K562 (cell line): ENCODE data around the gene ARID3A. TPM values are rescaled to one million over a fixed set of nuclear protein-coding genes. Genes with fewer than 3 reads are reported as not detected.
A peak's percentile ranks its signal among the peaks of the same experiment; 100 is the strongest.

Experiments used
- ATAC-seq: fragments of 200-7000 bp; cut with Tn5 transposase; 3 replicates; pipeline ENCODE4 v1.9.1; 2020; ENCODE audit warnings: moderate library complexity
- BruUV-seq: library from RNA; stranded (reverse); fragments of 400-500 nt; replicated peaks from 2 replicates; lab custom pipeline; 2021; lab: Mats Ljungman, UMichigan
- CTCF ChIA-PET: fragments of 300-600 bp; formaldehyde crosslinking; extraction: SDS; loops from one replicate; lab custom pipeline; 2021; ENCODE audit warnings: low intra/inter-chr PET ratio; lab: Yijun Ruan, JAX
- POLR2A ChIA-PET: fragments of 300-600, 350-650 bp; sonication (Branson Sonifier 250); formaldehyde crosslinking; extraction: SDS; loops from one replicate; lab custom pipeline; 2021; ENCODE audit warnings: antibody characterized with exemption, inconsistent platforms; lab: Yijun Ruan, JAX
- DNase-seq, 4 experiments: peaks; one replicate each; pipeline versions ENCODE4 v3.0.0 to v3.0.0-alpha.2; 2011 to 2018; ENCODE audit warnings: low spot score in 3 of 4, mixed read lengths in 3 of 4; ENCODE audit errors: extremely low read depth in 1 of 4
- FAIRE-seq: peaks from 2 replicates; lab custom pipeline; 2011; peaks lifted over from hg19 to GRCh38; lab: Jason Lieb, UNC
- H2AFZ ChIP-seq: 2 replicates; pipeline ENCODE4 v1.6.0; 2011; ENCODE audit warnings: low read depth, low read length, control low read depth, inconsistent platforms
- H3K27ac ChIP-seq: fragments of 200-600 bp; 3 replicates; pipeline ENCODE4 v1.8.0; 2011; ENCODE audit warnings: low read depth, mild to moderate bottlenecking, control low read depth, inconsistent platforms, low read length, moderate library complexity, mixed read lengths; ENCODE audit errors: extremely low read depth
- H3K27me3 ChIP-seq, 2 experiments: fragments of 300-600 bp in 1 of 2; 2 replicates in 1 of 2; 3 replicates in 1 of 2; pipeline versions ENCODE4 v1.6.0 to v1.8.0; 2011; ENCODE audit warnings: inconsistent platforms in 2 of 2, low read length in 2 of 2, mild to moderate bottlenecking in 1 of 2, mixed read lengths in 1 of 2, moderate library complexity in 1 of 2; ENCODE audit not compliant: control insufficient read depth in 2 of 2, insufficient read depth in 2 of 2
- H3K36me3 ChIP-seq: fragments of 300-600 bp; 3 replicates; pipeline ENCODE4 v1.8.0; 2011; ENCODE audit warnings: mild to moderate bottlenecking, low read length, inconsistent platforms; ENCODE audit not compliant: control insufficient read depth, insufficient read depth
- H3K4me1 ChIP-seq, 2 experiments: fragments of 200-600 bp in 1 of 2; replicated peaks in 1 of 2; 2 replicates in 1 of 2; 3 replicates in 1 of 2; pipeline versions ENCODE4 v1.5.1 to v1.8.0; 2011; ENCODE audit warnings: inconsistent platforms in 2 of 2, low read length in 2 of 2, mild to moderate bottlenecking in 1 of 2, mixed read lengths in 1 of 2, moderate library complexity in 1 of 2; ENCODE audit not compliant: control insufficient read depth in 2 of 2, insufficient read depth in 2 of 2
- H3K4me2 ChIP-seq: 2 replicates; pipeline ENCODE4 v1.6.1; 2011; ENCODE audit warnings: low read length, control low read depth, inconsistent platforms, mixed read lengths; ENCODE audit not compliant: insufficient read depth
- H3K4me3 ChIP-seq: fragments of 200-600 bp; sonication (generic), shearing (Covaris generic); 2 replicates; pipeline ENCODE4 v1.5.1; 2016; ENCODE audit warnings: control low read depth, inconsistent platforms
- H3K79me2 ChIP-seq: fragments of 200-600 bp; 3 replicates; pipeline ENCODE4 v1.8.0; 2011; ENCODE audit warnings: low read length, inconsistent platforms; ENCODE audit not compliant: control insufficient read depth, insufficient read depth
- H3K9ac ChIP-seq, 2 experiments: 2 replicates each; pipeline versions ENCODE4 v1.6.0 to v1.6.1; 2011; ENCODE audit warnings: low read depth in 2 of 2, low read length in 2 of 2, control low read depth in 1 of 2, inconsistent platforms in 1 of 2, mild to moderate bottlenecking in 1 of 2, mixed read lengths in 1 of 2; ENCODE audit not compliant: insufficient read depth in 1 of 2
- H3K9me1 ChIP-seq: one replicate; pipeline ENCODE4 v1.6.0; 2011; ENCODE audit warnings: inconsistent platforms, mild to moderate bottlenecking, low read length, moderate library complexity; ENCODE audit not compliant: control insufficient read depth, insufficient read depth
- H3K9me3 ChIP-seq: replicated peaks from 2 replicates; pipeline ENCODE4 v1.5.1; 2011; ENCODE audit warnings: low read depth, low read length, inconsistent platforms; ENCODE audit not compliant: control insufficient read depth, insufficient read depth
- H4K20me1 ChIP-seq: replicated peaks from 2 replicates; pipeline ENCODE4 v1.6.1; 2011; ENCODE audit warnings: low read length, inconsistent platforms, mixed read lengths; ENCODE audit not compliant: control insufficient read depth, insufficient read depth
- CHD4 ChIP-seq: fragments of 200-600 bp; sonication (generic); IDR thresholded peaks from 3 replicates; pipeline ENCODE4 v1.6.1; 2012; ENCODE audit warnings: low read depth, mild to moderate bottlenecking, mixed read lengths, low read length, inconsistent platforms; ENCODE audit not compliant: insufficient read depth, insufficient replicate concordance, poor library complexity, severe bottlenecking
- RBM22 ChIP-seq: fragments of 200-400 bp; formaldehyde crosslinking; IDR thresholded peaks from 2 replicates; pipeline ENCODE4 v1.6.1; 2018; ENCODE audit warnings: low read length, low read depth; ENCODE audit not compliant: poor library complexity, severe bottlenecking
- WGBS: fragments of 100-300 bp; shearing (Covaris generic); methylation state at CpG from one replicate; pipeline ENCODE4 v1.1.6; 2016; ENCODE audit warnings: low coverage, mixed read lengths; ENCODE audit not compliant: insufficient coverage; ENCODE audit errors: missing lambda C conversion rate; 5-methylcytosine and 5-hydroxymethylcytosine counted together
- in situ Hi-C: fragments of 300-500 bp; cut with MboI; formaldehyde crosslinking; loops from 4 replicates; pipeline ENCODE4 v1.15.0; 2018; ENCODE audit warnings: inconsistent platforms, mixed read lengths
- intact Hi-C: fragments of 100-400 bp; cut with micrococcal nuclease; formaldehyde crosslinking; loops from 2 replicates; pipeline ENCODE4 v1.14.2; 2022
- polyA plus RNA-seq, 8 experiments: library from polyadenylated mRNA; depleted of rRNA in 4 of 8; stranded (reverse) in 5 of 8; unstranded in 3 of 8; fragments of >200 nt; fragmentation: Nextera tagmentation in 2 of 8; fragmentation: Illumina TruSeq in 1 of 8; extraction: Ambion mirVana in 2 of 8; extraction: Trizol in 1 of 8; gene quantifications; 2 replicates each; pipeline versions ENCODE4 v1.2.1 to v1.2.3, GENCODE V29; 2011 to 2014; ENCODE audit warnings: inconsistent platforms in 1 of 8, missing spikeins in 1 of 8
- total RNA-seq, 7 experiments: library from RNA; depleted of rRNA in 6 of 7; stranded (reverse); fragments of >200 nt in 6 of 7; fragmentation: Illumina TruSeq in 2 of 7; extraction: Trizol in 2 of 7; gene quantifications; 2 replicates each; pipeline versions ENCODE4 v1.2.1 to v1.2.3, GENCODE V29; 2011 to 2021; ENCODE audit warnings: low replicate concordance in 1 of 7
- TF ChIP-seq, protein P1 (sequence below): IDR thresholded peaks from 2 replicates; pipeline ENCODE4 v1.6.1; 2014; ENCODE audit warnings: antibody characterized with exemption

The ARID3A gene
- total and polyA plus RNA-seq, 9 of the 15 experiments (the other 6 are each of a cell fraction or from before 2014, with no cell fraction given): 1.4 to 118 (median 31.2) TPM

DNA sequence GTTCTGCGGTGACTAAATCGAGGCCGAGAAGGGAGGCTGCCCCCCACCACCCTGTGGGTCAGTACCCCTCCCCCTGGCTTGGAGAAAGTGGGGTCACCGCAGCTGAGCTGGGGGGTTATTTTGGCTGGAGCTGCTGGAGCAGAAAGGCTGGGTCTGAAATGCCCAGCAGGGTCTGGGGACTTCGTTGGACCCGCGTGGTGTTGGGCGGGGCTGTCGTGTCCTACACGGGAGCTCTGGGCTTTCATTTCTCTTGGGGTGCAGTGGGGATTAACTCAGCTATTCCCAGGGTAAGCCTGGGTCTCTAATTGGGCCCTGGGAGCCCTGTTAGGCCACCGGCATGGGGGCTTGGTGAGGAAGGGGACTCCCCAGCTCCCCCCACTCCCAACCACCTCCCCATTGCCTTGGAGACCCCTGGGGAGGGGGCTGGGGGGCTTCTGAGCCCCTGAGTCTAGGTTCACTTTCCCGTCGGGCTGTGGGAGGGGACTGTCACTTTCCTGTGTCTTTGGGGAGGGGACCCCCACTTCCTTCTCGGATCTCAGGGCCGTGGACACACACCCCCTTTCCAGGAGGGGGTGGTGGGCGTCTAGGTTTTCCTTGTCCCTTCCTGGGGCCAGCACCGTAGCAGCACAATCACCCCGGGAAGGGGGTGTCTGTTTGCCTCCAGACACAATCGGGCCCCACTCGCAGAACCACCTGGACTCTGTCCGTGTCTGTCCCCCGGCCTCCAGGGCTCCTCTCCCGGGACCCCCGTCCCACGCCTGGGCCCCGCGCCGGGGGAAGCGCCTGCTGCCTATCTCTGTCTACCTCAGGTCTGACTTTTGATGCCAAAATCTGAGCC, 48.1 kb downstream of the ARID3A start:
- peak overlapping the region in 1 of 2 experiments; percentile 35; a peak in 1 of 4 replicates for H3K9ac ChIP-seq
- H2AFZ ChIP-seq: no peak overlapping the region
- H3K79me2 ChIP-seq: peaks cover 3% of the 10 kb centered on the region; the same call in 1 of the 3 replicates
- H4K20me1 ChIP-seq: no peaks in the 10 kb centered on the region
- H3K4me2 ChIP-seq: no peak overlapping the region
- no peak overlapping the region for H3K27ac ChIP-seq
- CTCF ChIA-PET: no interaction called here
- peaks cover 45% of the 10 kb centered on the region for H3K36me3 ChIP-seq
- H3K4me3 ChIP-seq: no peak overlapping the region
- DNase-seq: no peak
- POLR2A ChIA-PET: no interaction called here
- no peaks in the 10 kb centered on the region for H3K27me3 ChIP-seq
- no peaks in the 10 kb centered on the region for H3K9me1 ChIP-seq
- H3K4me1 ChIP-seq: peaks cover 0 to 42% of the 10 kb centered on the region in 2 experiments; a peak in 2 of 5 replicates
- 82% methylated on average over 21 of the region's 29 CpGs for WGBS
- no peak for FAIRE-seq
- intact Hi-C loops: no loop called here
- ATAC-seq: no peak
- TF ChIP-seq, protein P1, sequence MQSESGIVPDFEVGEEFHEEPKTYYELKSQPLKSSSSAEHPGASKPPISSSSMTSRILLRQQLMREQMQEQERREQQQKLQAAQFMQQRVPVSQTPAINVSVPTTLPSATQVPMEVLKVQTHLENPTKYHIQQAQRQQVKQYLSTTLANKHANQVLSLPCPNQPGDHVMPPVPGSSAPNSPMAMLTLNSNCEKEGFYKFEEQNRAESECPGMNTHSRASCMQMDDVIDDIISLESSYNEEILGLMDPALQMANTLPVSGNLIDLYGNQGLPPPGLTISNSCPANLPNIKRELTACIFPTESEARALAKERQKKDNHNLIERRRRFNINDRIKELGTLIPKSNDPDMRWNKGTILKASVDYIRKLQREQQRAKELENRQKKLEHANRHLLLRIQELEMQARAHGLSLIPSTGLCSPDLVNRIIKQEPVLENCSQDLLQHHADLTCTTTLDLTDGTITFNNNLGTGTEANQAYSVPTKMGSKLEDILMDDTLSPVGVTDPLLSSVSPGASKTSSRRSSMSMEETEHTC: no peak
- peak; percentile 55 for TF ChIP-seq RBM22
- TF ChIP-seq CHD4: no peak
- TF ChIP-seq, all 486 proteins: peak for 1
- in situ Hi-C loops: no loop called here
- peaks cover 13% of the 10 kb centered on the region for H3K9me3 ChIP-seq
- BruUV-seq: no TSS peak
